Ovary (tissue), 3 donors: ENCODE measurements around the gene ZNF746.

Experiments used
- CTCF ChIP-seq, 3 donors: fragments of 450-650 bp in 2 of 3; fragments of 200-600 bp in 1 of 3; IDR thresholded peaks; one replicate each; pipeline versions ENCODE4 v1.5.1 to v1.8.0; 2016 to 2022; ENCODE audit warnings: antibody characterized with exemption in 3 of 3, mild to moderate bottlenecking in 1 of 3
- EP300 ChIP-seq: sonication (generic); formaldehyde crosslinking; IDR thresholded peaks from one replicate; pipeline ENCODE4 v1.6.1; 2017; ENCODE audit warnings: antibody characterized with exemption
- POLR2A ChIP-seq: fragments of 450-650 bp; IDR thresholded peaks from one replicate; pipeline ENCODE4 v1.6.1; 2017; ENCODE audit warnings: antibody characterized with exemption, mild to moderate bottlenecking, moderate library complexity
- donor health status: DM: no; HTN: no; CAD: no.

GRCh38 chr7:149500910-149501309, 3.3 kb upstream of the ZNF746 start:
- TF ChIP-seq CTCF (IDR thresholded peaks at IDR 0.05), result no peak
- no peak for TF ChIP-seq POLR2A
- TF ChIP-seq EP300, result no peak
